MCF 10A (cell line): ENCODE results near the gene TMEM176A. TPM values are rescaled to one million over a fixed set of nuclear protein-coding genes. Genes with fewer than 3 reads are reported as not detected.

ENCODE experiments used
- BruUV-seq: library from RNA; stranded (reverse); fragments of 400-500 nt; replicated peaks from 2 replicates; lab custom pipeline; 2021; lab: Mats Ljungman, UMichigan
- CTCF ChIA-PET: fragments of 300-600 bp; sonication (Branson Sonifier 250); formaldehyde crosslinking; extraction: SDS; loops from one replicate; lab custom pipeline; 2021; ENCODE audit warnings: antibody characterized with exemption, inconsistent platforms; lab: Yijun Ruan, JAX
- POLR2A ChIA-PET: fragments of 300-600, 350-650 bp; sonication (Branson Sonifier 250); formaldehyde crosslinking; extraction: SDS; loops from one replicate; lab custom pipeline; 2020; ENCODE audit warnings: antibody characterized with exemption, inconsistent platforms; lab: Yijun Ruan, JAX
- DNase-seq: peaks from one replicate; pipeline ENCODE4 v3.0.0-alpha.2; 2018; ENCODE audit not compliant: unreplicated experiment
- H3K27ac Mint-ChIP-seq: one replicate; pipeline ENCODE4 v1.8.0; 2022; ENCODE audit warnings: mild to moderate bottlenecking, low read depth, mixed read lengths; ENCODE audit not compliant: unreplicated experiment
- H3K27me3 Mint-ChIP-seq: one replicate; pipeline ENCODE4 v1.8.0; 2022; ENCODE audit warnings: mixed read lengths; ENCODE audit not compliant: insufficient read depth, unreplicated experiment
- H3K36me3 Mint-ChIP-seq: one replicate; pipeline ENCODE4 v1.8.0; 2022; ENCODE audit warnings: mild to moderate bottlenecking, moderate library complexity, mixed read lengths; ENCODE audit not compliant: insufficient read depth, unreplicated experiment
- H3K4me1 Mint-ChIP-seq: one replicate; pipeline ENCODE4 v1.8.0; 2022; ENCODE audit warnings: mixed read lengths; ENCODE audit not compliant: insufficient read depth, unreplicated experiment
- H3K4me3 Mint-ChIP-seq: one replicate; pipeline ENCODE4 v1.8.0; 2022; ENCODE audit warnings: mild to moderate bottlenecking, moderate library complexity, mixed read lengths; ENCODE audit not compliant: unreplicated experiment
- H3K9me3 Mint-ChIP-seq: one replicate; pipeline ENCODE4 v1.8.0; 2022; ENCODE audit warnings: mixed read lengths; ENCODE audit not compliant: unreplicated experiment
- CTCF ChIP-seq: fragments of 200-600 bp; IDR thresholded peaks from one replicate; pipeline ENCODE4 v1.8.0; 2022; ENCODE audit warnings: antibody characterized with exemption, mild to moderate bottlenecking; ENCODE audit not compliant: unreplicated experiment
- intact Hi-C: fragments of 100-400 bp; cut with micrococcal nuclease; formaldehyde crosslinking; loops from 2 replicates; pipeline ENCODE4 v1.14.1; 2022
- total RNA-seq: library from RNA; stranded (reverse); gene quantifications from 2 replicates; pipeline ENCODE4 v1.2.3, GENCODE V29; 2022

Gene TMEM176A
- total RNA-seq, 1 experiment from 2014 or later: not detected

GRCh38 chr7:150781961-150782360 is 18.6 kb upstream of the TMEM176A start:
- Mint-ChIP-seq H3K4me1 (no peaks in the 10 kb centered on the region), H3K36me3 (no peaks in the 10 kb centered on the region), H3K27ac (no peak overlapping the region), H3K9me3 (no peaks in the 10 kb centered on the region), H3K4me3 (no peak overlapping the region), H3K27me3 (peaks cover 31% of the 10 kb centered on the region)
- CTCF ChIA-PET: interaction anchor here (0.6 to 1.2 kb wide), 4 partner anchors 129 to 203 kb away, joined by 3 to 4 read pairs (median 3); no protein-coding TSS in a partner anchor
- intact Hi-C loops: no loop called here
- POLR2A ChIA-PET: interaction anchor here (0.8 kb wide), 1 partner anchor 95 kb away, joined by 3 read pairs; no protein-coding TSS in a partner anchor
- DNase-seq: no peak
- no peak for TF ChIP-seq CTCF
- no TSS peak for BruUV-seq

GRCh38 chr7:150784120-150784736 is 16.3 kb upstream of the TMEM176A start:
- no peaks in the 10 kb centered on the region for H3K4me1 Mint-ChIP-seq
- no TSS peak for BruUV-seq
- intact Hi-C loops: no loop called here
- no peaks in the 10 kb centered on the region for H3K9me3 Mint-ChIP-seq
- H3K36me3 Mint-ChIP-seq: no peaks in the 10 kb centered on the region
- no peak overlapping the region for H3K4me3 Mint-ChIP-seq
- TF ChIP-seq CTCF: no peak
- CTCF ChIA-PET: interaction anchor here (0.7 to 1.5 kb wide), 2 partner anchors 86 to 114 kb away, joined by 3 to 7 read pairs; no protein-coding TSS in a partner anchor
- POLR2A ChIA-PET: interaction anchor here (0.6 kb wide), 1 partner anchor 10 kb away, joined by 5 read pairs; no protein-coding TSS in a partner anchor
- DNase-seq: no peak
- peaks cover 28% of the 10 kb centered on the region for H3K27me3 Mint-ChIP-seq
- no peak overlapping the region for H3K27ac Mint-ChIP-seq

GRCh38 chr7:150784954-150785353 is 15.6 kb upstream of the TMEM176A start:
- Mint-ChIP-seq H3K9me3 (no peaks in the 10 kb centered on the region), H3K4me1 (no peaks in the 10 kb centered on the region), H3K27ac (no peak overlapping the region), H3K4me3 (no peak overlapping the region), H3K27me3 (peaks cover 28% of the 10 kb centered on the region), H3K36me3 (no peaks in the 10 kb centered on the region)
- intact Hi-C loops: no loop called here
- DNase-seq: no peak
- TF ChIP-seq CTCF: no peak
- CTCF ChIA-PET: interaction anchor here (0.6 to 0.9 kb wide), 3 partner anchors 19 to 293 kb away, joined by 3 to 5 read pairs (median 4); no protein-coding TSS in a partner anchor
- POLR2A ChIA-PET: interaction anchor here (0.6 kb wide), 1 partner anchor 9 kb away, joined by 5 read pairs; no protein-coding TSS in a partner anchor
- BruUV-seq: no TSS peak
